Breast epithelium (tissue), 3 donors: ENCODE results near the gene MBP.

ENCODE experiments used
- POLR2A ChIP-seq: fragments of 450-650 bp; IDR thresholded peaks from one replicate; pipeline ENCODE4 v1.6.1; 2016; ENCODE audit warnings: antibody characterized with exemption, mild to moderate bottlenecking, moderate library complexity
- TF ChIP-seq, protein P1 (sequence below), 3 donors: fragments of 450-650 bp; IDR thresholded peaks; one replicate each; pipeline ENCODE4 v1.5.1; 2016 to 2017; ENCODE audit warnings: antibody characterized with exemption in 3 of 3, mild to moderate bottlenecking in 3 of 3, moderate library complexity in 3 of 3

DNA sequence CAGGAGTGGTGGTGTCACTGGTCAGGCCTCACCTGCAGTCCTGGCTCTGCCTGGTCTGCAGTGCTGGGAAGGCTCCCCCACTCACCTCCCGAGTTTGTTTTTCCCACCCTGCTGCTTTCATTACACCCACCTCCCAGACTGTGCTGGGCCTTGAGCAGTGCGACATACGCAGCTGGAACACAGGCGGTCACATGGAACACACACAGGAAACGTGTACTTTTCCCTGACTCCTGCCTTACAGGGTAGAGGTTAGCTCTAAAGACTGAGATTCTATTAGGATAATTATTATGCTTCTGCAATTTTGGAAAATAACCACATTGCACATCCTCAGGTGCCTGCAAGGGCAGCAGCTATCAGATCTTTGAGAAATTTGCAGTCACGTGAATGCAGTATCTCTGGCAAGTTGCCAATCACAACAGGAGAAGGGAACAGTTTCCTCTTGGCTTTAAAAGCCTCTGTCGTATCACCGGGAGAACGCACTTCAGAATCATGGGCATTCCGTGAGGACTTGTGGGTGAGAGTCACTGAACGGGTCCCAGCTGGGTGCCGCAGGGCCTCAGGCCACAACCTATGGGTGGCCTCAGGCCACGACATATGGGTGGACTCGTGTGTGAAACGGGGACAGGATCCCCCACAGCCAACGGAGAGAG, 173.8 kb downstream of the MBP start:
- TF ChIP-seq, protein P1, sequence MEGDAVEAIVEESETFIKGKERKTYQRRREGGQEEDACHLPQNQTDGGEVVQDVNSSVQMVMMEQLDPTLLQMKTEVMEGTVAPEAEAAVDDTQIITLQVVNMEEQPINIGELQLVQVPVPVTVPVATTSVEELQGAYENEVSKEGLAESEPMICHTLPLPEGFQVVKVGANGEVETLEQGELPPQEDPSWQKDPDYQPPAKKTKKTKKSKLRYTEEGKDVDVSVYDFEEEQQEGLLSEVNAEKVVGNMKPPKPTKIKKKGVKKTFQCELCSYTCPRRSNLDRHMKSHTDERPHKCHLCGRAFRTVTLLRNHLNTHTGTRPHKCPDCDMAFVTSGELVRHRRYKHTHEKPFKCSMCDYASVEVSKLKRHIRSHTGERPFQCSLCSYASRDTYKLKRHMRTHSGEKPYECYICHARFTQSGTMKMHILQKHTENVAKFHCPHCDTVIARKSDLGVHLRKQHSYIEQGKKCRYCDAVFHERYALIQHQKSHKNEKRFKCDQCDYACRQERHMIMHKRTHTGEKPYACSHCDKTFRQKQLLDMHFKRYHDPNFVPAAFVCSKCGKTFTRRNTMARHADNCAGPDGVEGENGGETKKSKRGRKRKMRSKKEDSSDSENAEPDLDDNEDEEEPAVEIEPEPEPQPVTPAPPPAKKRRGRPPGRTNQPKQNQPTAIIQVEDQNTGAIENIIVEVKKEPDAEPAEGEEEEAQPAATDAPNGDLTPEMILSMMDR (IDR thresholded peaks at IDR 0.05): no peak
- TF ChIP-seq POLR2A: no peak
